Endometrial microvascular endothelial cells (primary cell): ENCODE data around the gene KCNC4. TPM values are rescaled to one million over a fixed set of nuclear protein-coding genes. Genes with fewer than 3 reads are reported as not detected.

ENCODE experiments used
- in situ Hi-C: cut with HindIII; loops from 2 replicates; pipeline ENCODE4 v1.10.0; 2017; ENCODE audit warnings: low sequenced_read_pairs, low pct_unique_long_range_greater_than_20kb; ENCODE audit errors: inconsistent ontology term
- total RNA-seq: library from RNA; depleted of rRNA; stranded (reverse); fragments of >200 nt; gene quantifications from one replicate; pipeline ENCODE4 v1.2.3, GENCODE V29; 2015; ENCODE audit errors: inconsistent ontology term

Gene KCNC4
- 3.3 TPM for total RNA-seq

DNA sequence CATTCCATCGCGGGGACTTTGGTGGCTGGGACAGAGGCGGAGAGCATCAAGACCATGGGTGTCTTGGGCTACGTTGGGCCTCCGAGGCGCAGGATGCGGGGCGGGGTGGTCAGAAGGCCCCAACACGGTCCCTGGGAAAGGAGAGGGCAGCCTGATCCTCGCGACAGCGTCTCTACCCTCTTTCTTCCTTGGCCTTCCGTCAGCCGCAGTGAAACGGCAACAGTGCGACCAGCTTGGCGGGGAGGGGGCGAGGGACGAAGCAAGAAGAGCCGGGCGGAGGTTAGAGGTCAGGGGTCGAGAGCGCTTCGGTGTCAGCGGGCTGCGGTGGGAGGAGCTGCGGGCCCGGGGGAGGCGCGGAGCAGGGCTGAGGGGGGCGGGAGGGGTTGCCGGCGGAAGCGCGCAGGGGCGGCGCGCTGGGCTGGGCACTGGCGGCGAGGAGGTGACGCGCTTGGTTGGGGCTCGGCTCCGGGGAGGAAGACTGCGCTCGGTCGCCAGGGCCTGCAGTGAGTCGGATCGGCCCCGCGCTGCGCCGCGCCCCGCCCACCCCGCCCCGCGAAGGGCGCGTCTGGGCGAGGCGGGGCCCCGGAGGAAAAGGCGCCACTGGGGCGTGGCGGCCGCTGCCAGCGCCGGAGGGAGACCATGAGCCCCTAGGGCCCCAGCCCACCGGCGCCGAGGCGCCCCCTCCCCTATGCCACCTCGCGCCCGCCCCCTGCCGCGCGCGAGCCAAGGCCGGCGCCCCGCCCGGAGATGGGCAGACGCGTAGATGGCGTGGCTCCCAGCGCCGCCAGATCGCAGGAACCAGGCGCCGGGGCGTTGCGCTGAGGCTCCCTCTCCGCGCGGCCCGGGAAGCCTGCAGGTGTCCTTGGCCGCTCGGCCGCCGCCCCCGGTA is at the start of gene KCNC4:
Gene KCNC4 (plus strand): TSS at position 600 of the 889 bp plus-strand sequence. CDS start 1,186 bp downstream, outside the sequence.
- in situ Hi-C loops, result no loop called here

DNA sequence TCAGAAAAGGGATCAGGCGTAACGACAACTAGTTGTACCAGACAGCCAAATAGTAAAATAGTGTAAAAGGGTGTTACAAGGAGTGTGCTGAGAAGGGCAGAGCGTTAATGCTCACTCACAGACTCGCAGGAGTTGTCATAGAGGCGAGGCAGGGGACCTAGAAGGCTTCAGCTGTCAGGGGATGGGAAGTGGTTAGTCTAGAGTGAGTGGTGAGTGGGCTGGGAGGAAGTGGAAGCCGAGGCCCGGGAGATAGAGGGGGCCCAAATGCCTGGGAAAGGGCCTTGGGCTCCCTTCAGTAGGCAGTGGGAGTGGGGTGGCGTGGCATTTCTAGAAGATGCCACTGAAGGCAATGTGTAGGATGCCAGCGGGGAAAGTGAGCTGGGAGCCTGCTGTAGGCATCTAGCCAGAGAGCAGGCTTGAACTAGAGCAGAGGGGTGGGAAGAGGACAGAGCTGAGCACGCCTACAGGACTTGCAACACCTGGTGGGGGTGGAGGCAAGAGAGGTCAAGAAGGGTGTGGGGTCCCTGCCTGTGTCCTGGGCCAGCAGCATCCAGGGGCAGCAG is 49.5 kb upstream of the KCNC4 start:
- in situ Hi-C loops, result no loop called here

DNA sequence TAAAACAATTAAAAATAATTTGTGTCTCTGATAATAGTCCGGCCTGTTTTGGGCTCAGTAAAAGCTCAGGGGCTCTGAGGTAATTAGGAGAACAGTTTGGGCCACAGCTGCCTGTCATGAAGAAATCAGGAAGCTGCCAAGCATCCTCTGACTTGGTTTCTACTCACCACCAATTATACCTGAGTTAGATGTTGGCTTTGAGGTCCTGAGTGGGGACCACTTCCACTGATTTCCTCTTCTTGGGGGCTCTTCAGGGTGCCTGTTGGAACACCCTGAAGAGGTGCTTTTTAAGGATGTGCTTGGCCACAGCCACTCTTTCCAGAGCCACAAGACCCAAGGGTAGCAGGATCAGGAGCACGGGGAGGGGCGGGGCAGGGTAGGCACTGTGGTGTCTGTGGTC is 48.9 kb upstream of the KCNC4 start:
- in situ Hi-C loops, result no loop called here

DNA sequence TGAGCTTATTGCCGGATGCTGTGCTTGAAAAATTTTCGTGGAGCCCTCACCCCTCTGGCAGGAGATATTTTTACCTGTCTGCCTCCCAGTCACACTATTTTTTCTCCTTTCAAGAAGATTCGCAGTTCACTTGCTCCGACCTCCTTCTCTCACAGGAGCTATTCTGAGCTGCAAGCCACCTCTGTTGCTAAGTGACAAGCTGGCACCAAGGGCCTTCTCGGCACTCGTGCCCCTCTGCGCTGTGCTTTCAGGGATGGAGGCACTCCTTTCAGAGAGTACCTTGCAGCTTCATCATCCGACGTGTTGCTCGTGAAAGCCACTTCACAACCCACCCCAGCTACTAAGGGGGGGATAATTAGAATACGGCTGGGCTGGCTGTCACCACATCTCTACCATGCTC is 48.3 kb upstream of the KCNC4 start:
- in situ Hi-C loops, result no loop called here

DNA sequence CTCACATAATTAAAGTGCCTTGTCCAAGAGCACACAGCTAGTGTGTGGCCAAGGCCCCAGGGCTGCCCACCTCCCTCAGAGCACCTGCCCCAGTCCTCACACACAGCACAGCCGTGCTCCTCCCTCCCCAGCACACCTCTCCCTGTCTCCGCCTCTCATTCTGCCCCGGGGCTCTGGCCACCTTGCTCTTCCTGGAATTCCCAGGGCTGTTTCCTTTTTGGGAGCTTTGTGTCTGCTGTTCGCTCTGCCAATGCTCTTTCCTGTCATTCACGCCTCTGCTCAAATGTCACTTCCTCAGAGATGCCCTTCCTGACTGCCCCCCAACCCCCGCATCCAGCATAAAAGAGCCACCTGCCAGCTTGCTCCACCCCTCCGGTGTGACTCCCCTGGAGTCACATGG is 46.5 kb upstream of the KCNC4 start:
- in situ Hi-C loops, result no loop called here

DNA sequence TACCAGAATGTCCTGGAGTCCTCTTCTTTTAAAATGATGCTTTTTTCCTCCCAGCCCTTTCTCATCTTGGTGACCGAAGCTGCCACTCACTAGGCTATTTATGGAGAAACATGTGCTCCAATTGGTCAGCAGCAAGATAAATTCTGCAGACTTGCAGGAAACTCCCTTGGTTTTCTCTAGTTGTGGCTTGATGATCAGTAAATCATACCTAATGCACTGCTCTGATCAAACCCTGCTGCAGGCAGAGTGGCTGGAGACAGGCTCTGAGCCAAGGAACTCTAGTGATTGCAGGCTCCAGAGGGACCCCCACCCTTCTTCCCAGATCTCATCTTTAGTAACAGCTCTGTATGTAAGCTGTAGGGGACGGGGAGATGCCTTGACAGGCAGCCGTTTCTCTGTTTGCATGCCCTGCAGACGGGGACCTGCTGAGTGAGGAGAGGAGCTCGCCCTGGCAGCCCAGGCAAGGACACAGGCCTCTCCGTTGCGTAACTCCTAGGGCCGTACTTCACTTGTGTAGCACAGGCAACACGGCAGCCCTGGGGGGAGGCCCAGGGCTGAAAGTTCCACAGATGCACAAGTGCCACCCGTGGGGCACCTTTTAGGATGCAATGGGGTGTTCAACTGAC is 45.3 kb upstream of the KCNC4 start:
- in situ Hi-C loops, result no loop called here

DNA sequence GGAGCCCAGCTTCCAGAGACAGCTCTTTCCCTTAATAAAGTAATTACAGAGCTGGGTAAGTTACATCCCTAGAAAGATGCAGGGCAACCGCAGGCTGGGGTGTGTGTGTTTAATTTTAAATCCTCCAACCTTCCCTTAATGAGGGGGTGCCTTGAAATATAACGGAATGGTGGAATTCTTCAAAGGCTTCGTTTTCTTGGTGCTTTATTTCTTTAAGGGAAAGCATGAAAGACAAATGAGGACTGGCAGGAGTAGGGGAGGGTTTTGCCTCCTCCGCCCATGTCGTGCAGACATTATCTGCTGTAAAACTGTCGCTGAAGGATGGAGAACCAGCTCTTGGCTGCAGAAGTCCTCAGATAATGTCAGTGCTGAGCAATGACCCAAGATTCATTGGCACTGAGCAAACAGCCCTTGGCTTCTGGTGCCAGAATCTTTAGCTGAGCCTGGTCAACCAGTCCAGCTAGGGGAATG is 44.3 kb upstream of the KCNC4 start:
- in situ Hi-C loops, result no loop called here

DNA sequence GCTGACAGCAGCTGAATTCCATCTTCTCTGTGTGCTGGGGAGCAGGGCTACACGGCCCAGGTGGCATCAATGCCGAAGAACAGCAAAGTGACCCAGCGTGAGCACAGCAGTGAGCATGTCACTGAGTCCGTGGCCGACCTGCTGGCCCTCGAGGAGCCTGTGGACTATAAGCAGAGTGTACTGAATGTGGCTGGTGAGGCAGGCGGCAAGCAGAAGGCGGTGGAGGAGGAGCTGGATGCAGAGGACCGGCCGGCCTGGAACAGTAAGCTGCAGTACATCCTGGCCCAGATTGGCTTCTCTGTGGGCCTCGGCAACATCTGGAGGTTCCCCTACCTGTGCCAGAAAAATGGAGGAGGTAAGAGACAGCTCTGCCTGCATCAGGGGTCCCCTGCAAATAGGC is 43.3 kb upstream of the KCNC4 start:
- in situ Hi-C loops, result no loop called here

DNA sequence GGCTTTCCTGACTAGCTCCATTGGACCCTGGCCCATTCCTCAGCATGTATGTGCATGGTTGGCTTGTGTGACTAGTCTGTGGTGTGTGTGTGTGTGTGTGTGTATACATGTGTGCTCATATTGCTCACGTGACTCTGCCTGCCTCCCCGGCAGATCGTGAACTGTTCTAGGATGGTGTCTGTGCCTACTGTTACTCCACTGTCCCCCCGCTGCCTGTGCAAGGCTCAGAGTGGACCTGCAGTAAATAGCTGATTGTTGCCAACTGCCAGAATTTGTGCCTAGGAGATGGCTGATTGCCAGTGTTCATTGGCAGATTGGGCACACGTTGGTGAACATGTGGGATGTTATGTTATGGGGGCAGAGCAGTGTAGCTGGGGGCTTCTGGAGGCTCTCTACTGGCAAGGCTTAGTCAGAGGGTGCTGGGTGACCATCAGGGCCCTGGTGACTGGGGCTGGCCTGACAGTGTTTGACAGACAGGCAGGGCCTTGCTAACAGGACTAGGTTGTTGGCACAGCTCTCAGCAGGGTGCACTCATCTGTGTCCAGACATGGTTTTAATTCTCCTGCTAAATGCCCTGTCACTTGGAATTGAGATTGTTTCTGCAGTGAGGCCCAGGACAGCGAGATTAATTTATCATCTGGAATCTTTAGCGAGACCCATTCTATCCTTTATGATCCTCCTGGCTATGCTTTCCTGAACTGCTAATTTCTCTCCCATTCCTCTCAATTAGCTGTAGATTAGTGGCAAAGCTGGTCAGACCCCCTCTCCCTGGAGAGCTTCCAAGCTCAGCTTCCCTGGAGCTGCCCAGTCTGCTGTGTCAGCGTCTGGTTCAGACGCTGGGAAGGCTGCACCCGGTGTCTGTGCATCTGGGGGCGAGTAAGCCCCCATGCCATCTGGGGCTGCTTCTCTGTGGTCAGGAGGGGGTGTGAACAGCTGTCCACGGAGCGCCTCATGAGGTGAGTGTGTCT is 39.1 kb upstream of the KCNC4 start:
- in situ Hi-C loops, result no loop called here

DNA sequence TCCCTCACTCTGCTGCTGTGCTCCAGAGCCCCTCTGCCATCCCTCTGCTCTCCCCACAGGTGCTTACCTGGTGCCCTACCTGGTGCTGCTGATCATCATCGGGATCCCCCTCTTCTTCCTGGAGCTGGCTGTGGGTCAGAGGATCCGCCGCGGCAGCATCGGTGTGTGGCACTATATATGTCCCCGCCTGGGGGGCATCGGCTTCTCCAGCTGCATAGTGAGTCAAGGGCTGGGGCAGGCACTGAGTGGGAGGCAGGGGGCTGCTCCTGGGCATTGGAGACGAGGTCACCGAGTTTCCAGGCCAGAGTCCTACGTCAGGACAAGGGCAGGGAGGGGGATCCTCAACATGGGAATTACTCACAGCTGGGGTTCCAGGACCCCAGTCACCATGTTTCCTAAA is 38.1 kb upstream of the KCNC4 start:
- in situ Hi-C loops, result no loop called here

DNA sequence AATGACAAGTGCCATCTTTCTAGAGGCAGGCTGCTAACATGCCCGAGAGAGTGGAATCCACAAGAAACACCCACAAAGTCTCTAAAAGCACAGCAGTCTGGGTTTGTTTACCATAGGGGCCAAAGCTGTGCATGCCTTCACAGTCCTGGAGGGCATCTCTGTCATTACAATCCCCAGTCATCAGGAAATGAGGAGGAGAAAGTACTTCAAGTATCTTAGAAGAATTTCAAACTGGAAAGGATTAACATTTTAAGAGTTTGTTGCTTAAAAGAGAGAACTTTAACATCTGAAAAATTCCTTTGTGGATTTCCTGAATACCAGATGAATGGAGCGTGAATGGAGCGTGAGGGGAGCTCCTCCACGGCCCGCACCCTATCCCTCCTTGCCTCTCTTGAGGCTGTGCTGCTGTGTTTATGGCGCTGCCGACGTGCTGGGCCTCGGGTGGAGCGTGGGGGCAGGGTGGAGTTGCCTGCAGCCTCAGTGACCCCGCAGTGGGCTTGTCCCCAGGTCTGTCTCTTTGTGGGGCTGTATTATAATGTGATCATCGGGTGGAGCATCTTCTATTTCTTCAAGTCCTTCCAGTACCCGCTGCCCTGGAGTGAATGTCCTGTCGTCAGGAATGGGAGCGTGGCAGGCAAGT is 36.5 kb upstream of the KCNC4 start:
- in situ Hi-C loops, result no loop called here

DNA sequence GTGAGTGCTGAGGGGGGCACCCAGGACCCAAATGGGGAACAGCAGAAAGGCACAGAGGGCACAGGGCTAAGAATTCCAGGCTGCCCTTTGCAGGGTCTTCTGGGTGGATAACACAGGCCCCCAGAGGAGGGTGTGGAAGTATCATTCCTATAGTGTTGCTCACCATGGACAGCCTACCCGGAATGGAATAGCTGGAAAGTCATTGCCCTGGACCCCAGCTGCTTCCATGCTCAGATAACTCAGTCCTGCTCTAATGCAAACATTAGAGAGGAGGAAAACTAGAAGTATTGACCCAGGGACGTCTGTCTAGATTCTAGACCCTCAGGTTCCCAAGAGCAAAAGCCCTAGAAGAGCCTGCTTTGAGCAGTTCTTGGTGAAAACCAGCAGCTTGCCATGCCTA is 35.2 kb upstream of the KCNC4 start:
- in situ Hi-C loops, result no loop called here

DNA sequence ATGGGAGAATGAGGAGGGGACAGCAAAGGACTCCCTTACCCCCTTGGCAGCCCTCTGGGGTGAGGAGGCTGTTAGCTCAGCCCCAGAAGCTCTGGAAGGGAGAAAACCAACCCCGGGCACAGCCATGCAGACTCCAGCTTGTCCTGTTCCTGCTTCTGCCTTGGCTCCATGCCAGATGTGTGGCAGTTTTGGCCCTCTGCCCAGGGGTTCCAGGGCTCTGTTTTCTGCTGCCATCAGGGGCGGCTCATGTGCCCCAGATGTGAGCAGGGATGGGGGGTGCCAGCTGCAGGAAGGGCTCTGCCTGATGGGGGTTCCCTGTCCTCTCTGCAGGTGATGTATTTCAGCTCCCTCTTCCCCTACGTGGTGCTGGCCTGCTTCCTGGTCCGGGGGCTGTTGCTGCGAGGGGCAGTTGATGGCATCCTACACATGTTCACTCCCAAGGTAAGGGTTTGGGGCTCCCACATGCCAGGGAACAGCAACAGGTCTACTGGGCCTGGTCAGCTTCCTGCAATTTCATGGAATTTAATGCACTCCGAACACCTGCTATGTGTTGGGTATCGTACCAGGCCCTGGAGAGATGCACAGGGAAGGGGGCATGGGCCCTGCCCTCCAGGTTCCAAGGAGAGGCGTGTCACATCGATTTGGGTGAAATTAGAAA is 33.7 kb upstream of the KCNC4 start:
- in situ Hi-C loops, result no loop called here

DNA sequence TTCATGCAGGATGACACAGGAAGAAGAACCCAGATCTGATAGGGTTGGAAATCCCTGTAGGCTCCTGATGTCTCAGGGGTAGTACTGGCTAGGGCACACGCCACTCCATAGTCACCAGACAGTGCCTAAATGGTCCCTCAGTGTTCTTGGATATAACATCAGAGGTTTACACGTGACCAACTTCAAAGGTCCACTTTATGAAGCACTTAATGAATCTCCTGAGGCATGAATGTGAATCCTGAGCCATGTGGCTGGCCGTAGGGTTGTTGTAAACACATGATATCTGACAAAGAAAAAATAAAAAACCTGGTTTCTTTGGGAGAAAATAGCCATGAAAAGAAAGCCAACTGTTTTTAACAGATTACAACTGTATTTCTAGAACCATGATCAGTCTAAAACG is 32.3 kb upstream of the KCNC4 start:
- in situ Hi-C loops, result no loop called here

DNA sequence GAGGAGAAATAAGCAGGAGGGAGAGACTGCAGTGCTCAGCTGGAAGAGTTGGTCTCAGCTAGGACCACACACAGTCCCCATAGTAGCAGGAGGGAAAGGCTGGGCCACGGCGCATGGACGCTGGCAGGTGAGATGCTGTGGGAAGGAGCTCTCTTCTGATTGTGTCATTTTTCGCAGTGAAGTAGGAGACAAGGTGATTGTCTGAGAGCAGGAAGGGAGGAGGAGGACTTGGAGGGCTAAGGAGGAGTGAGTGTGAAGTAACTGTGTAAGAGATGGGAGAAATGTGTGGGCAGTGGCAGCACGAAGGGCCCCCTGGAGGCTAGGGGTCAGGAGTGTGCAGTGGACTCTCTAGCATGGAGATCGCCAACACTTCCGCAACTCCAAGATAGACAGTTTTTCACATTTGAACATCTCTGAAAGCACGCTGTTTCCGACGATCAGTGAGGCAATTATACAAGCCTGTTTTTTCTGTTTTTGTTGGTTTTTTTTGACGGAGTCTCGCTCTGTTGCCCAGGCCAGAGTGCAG is 26.4 kb upstream of the KCNC4 start:
- in situ Hi-C loops, result no loop called here

DNA sequence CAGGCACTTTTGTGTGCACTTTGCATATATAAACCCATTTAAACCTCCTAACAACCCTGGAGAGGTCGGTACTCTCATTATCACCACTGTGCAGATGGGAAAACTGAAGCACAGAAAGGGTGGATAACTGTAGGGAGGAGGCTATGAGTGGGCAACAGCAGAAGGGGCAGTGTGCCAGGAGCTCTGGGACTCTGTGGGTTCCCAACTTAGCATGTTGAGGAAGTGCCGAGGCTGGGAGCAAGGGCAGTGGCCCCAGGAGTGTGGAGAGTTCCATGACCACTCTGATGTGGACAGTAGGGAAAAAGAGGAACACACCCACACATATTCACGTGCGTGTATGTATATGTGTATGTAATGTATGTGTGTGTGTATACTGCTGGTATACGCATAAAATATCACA is 25.7 kb upstream of the KCNC4 start:
- in situ Hi-C loops, result no loop called here

DNA sequence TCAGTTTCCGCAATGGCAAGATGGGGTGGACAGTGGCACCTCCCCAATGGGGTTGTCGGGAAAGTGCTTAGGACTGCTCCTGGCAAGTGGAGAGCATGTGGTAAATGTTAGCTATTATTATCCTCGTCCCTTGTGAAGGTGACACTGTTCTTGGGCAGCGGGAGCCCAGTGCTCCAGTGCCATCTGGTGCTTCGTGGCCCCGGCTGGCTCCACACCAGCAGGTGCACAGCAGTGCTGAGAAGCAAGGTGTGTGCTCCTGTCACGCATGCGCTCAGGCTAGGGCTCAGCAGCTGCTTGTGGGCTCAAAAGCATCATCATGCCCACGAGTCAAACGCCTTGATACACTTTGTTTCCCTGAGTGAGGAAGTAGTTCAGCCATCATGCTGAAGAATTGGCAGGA is 24.9 kb upstream of the KCNC4 start:
- in situ Hi-C loops, result no loop called here

DNA sequence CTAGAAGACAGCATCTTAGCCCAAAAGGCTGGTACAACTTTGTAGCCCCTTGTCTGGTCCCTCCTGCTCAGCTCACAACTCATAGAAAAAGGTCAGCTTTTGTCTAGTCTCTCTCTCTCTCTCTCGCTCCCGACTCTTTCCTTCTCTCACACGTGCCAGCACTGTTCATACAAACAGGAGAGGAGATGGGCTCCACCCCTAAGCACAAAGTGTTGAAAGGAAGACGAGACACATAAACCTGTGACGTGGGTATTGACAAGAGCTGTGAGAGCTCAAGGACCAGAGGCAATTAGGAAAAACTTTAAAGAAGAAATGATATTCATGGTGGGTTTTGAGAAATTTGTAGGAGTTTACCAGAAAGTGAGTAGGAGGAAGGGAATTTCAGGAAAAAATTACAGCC is 23.6 kb upstream of the KCNC4 start:
- in situ Hi-C loops, result no loop called here
